T-helper 1 cell treated with Interleukin-12 subunit alpha and Interleukin-12 subunit beta and Interleukin-4 antibody, amounts not matched to agents 30 μg/mL and 1 μg/mL, for 36 hours (primary cell): Measurements from ENCODE around the gene RANBP1.

ENCODE experiments used
- H3K27ac Mint-ChIP-seq: one replicate; pipeline ENCODE4 v1.8.0; 2021; ENCODE audit warnings: mild to moderate bottlenecking, mixed read lengths
- H3K27me3 Mint-ChIP-seq: one replicate; pipeline ENCODE4 v1.8.0; 2021; ENCODE audit warnings: low read depth, mixed read lengths
- H3K36me3 Mint-ChIP-seq: one replicate; pipeline ENCODE4 v1.8.0; 2021; ENCODE audit warnings: low read depth, mixed read lengths
- H3K4me1 Mint-ChIP-seq: one replicate; pipeline ENCODE4 v1.8.0; 2021; ENCODE audit warnings: low read depth, mixed read lengths
- H3K4me3 Mint-ChIP-seq: one replicate; pipeline ENCODE4 v1.8.0; 2021; ENCODE audit warnings: mild to moderate bottlenecking, moderate library complexity, mixed read lengths
- H3K9me3 Mint-ChIP-seq: one replicate; pipeline ENCODE4 v1.8.0; 2021; ENCODE audit warnings: mixed read lengths

RANBP1 gene

GRCh38 chr22:20084547-20085413 is 31.1 kb upstream of the RANBP1 start:
- H3K4me1 Mint-ChIP-seq: peaks cover 40% of the 10 kb centered on the region
- peaks cover 28% of the 10 kb centered on the region for H3K36me3 Mint-ChIP-seq
- no peak overlapping the region for H3K4me3 Mint-ChIP-seq
- H3K27me3 Mint-ChIP-seq: no peaks in the 10 kb centered on the region
- no peaks in the 10 kb centered on the region for H3K9me3 Mint-ChIP-seq
- no peak overlapping the region for H3K27ac Mint-ChIP-seq

- no peaks in the 10 kb centered on the region for H3K27me3 Mint-ChIP-seq
- H3K9me3 Mint-ChIP-seq: no peaks in the 10 kb centered on the region
- peaks cover 35% of the 10 kb centered on the region for H3K36me3 Mint-ChIP-seq
- H3K4me3 Mint-ChIP-seq: no peak overlapping the region
- H3K4me1 Mint-ChIP-seq: peaks cover 43% of the 10 kb centered on the region
- no peak overlapping the region for H3K27ac Mint-ChIP-seq
These were observed 30.3 kb upstream of the RANBP1 start for GRCh38 chr22:20085651-20086050.

GRCh38 chr22:20086101-20086599 is 29.8 kb upstream of the RANBP1 start:
- Mint-ChIP-seq H3K4me3 (no peak overlapping the region), H3K4me1 (peaks cover 41% of the 10 kb centered on the region), H3K27me3 (no peaks in the 10 kb centered on the region), H3K36me3 (peaks cover 38% of the 10 kb centered on the region), H3K9me3 (no peaks in the 10 kb centered on the region), H3K27ac (no peak overlapping the region)

- Mint-ChIP-seq H3K4me1 (peaks cover 35% of the 10 kb centered on the region), H3K27ac (no peak overlapping the region), H3K4me3 (no peak overlapping the region), H3K9me3 (no peaks in the 10 kb centered on the region), H3K36me3 (peaks cover 40% of the 10 kb centered on the region), H3K27me3 (no peaks in the 10 kb centered on the region)
These were observed 29.1 kb upstream of the RANBP1 start for GRCh38 chr22:20086763-20087162.

- H3K9me3 Mint-ChIP-seq: no peaks in the 10 kb centered on the region
- H3K4me1 Mint-ChIP-seq: peaks cover 32% of the 10 kb centered on the region
- no peak overlapping the region for H3K4me3 Mint-ChIP-seq
- no peak overlapping the region for H3K27ac Mint-ChIP-seq
- peaks cover 41% of the 10 kb centered on the region for H3K36me3 Mint-ChIP-seq
- H3K27me3 Mint-ChIP-seq: no peaks in the 10 kb centered on the region
These were observed 28.3 kb upstream of the RANBP1 start for GRCh38 chr22:20087319-20088262.

GRCh38 chr22:20088263-20088648 is 27.6 kb upstream of the RANBP1 start:
- no peak overlapping the region for H3K27ac Mint-ChIP-seq
- peaks cover 26% of the 10 kb centered on the region for H3K4me1 Mint-ChIP-seq
- peaks cover 41% of the 10 kb centered on the region for H3K36me3 Mint-ChIP-seq
- H3K4me3 Mint-ChIP-seq: no peak overlapping the region
- H3K9me3 Mint-ChIP-seq: no peaks in the 10 kb centered on the region
- H3K27me3 Mint-ChIP-seq: no peaks in the 10 kb centered on the region

GRCh38 chr22:20089226-20089976 is 26.5 kb upstream of the RANBP1 start:
- H3K27me3 Mint-ChIP-seq: no peaks in the 10 kb centered on the region
- H3K4me1 Mint-ChIP-seq: peaks cover 21% of the 10 kb centered on the region
- no peak overlapping the region for H3K27ac Mint-ChIP-seq
- H3K9me3 Mint-ChIP-seq: no peaks in the 10 kb centered on the region
- H3K4me3 Mint-ChIP-seq: no peak overlapping the region
- peaks cover 50% of the 10 kb centered on the region for H3K36me3 Mint-ChIP-seq

GRCh38 chr22:20089977-20090729 is 25.8 kb upstream of the RANBP1 start:
- H3K36me3 Mint-ChIP-seq: peaks cover 55% of the 10 kb centered on the region
- H3K27ac Mint-ChIP-seq: no peak overlapping the region
- no peaks in the 10 kb centered on the region for H3K9me3 Mint-ChIP-seq
- H3K4me3 Mint-ChIP-seq: no peak overlapping the region
- H3K27me3 Mint-ChIP-seq: no peaks in the 10 kb centered on the region
- H3K4me1 Mint-ChIP-seq: peaks cover 16% of the 10 kb centered on the region

- peak overlapping the region; percentile 1 for H3K27ac Mint-ChIP-seq
- no peak overlapping the region for H3K4me3 Mint-ChIP-seq
- no peaks in the 10 kb centered on the region for H3K9me3 Mint-ChIP-seq
- peaks cover 59% of the 10 kb centered on the region for H3K36me3 Mint-ChIP-seq
- peaks cover 18% of the 10 kb centered on the region for H3K4me1 Mint-ChIP-seq
- no peaks in the 10 kb centered on the region for H3K27me3 Mint-ChIP-seq
These were observed 25.1 kb upstream of the RANBP1 start for GRCh38 chr22:20090730-20091240.

GRCh38 chr22:20091690-20092476 is 24.0 kb upstream of the RANBP1 start:
- no peaks in the 10 kb centered on the region for H3K9me3 Mint-ChIP-seq
- no peaks in the 10 kb centered on the region for H3K27me3 Mint-ChIP-seq
- peaks cover 62% of the 10 kb centered on the region for H3K36me3 Mint-ChIP-seq
- no peak overlapping the region for H3K27ac Mint-ChIP-seq
- H3K4me1 Mint-ChIP-seq: peaks cover 15% of the 10 kb centered on the region
- H3K4me3 Mint-ChIP-seq: no peak overlapping the region

- no peak overlapping the region for H3K4me3 Mint-ChIP-seq
- H3K36me3 Mint-ChIP-seq: peaks cover 62% of the 10 kb centered on the region
- H3K4me1 Mint-ChIP-seq: peaks cover 15% of the 10 kb centered on the region
These were observed 23.4 kb upstream of the RANBP1 start for GRCh38 chr22:20092477-20092854.

GRCh38 chr22:20093418-20094196 is 22.3 kb upstream of the RANBP1 start:
- no peaks in the 10 kb centered on the region for H3K9me3 Mint-ChIP-seq
- H3K4me3 Mint-ChIP-seq: no peak overlapping the region
- H3K36me3 Mint-ChIP-seq: peaks cover 63% of the 10 kb centered on the region
- H3K4me1 Mint-ChIP-seq: peaks cover 16% of the 10 kb centered on the region
- H3K27me3 Mint-ChIP-seq: no peaks in the 10 kb centered on the region
- no peak overlapping the region for H3K27ac Mint-ChIP-seq

More at GRCh38 chr22:20092477-20092854, 23.4 kb upstream of the RANBP1 start:
- no peaks in the 10 kb centered on the region for H3K9me3 Mint-ChIP-seq
- no peak overlapping the region for H3K27ac Mint-ChIP-seq
- H3K27me3 Mint-ChIP-seq: no peaks in the 10 kb centered on the region
